GM21390 (cell line): Measurements from ENCODE around the gene CNDP2.

Experiments
- ATAC-seq: cut with Tn5 transposase; IDR thresholded peaks from one replicate; pipeline ENCODE4 v1.9.1; 2021; ENCODE audit not compliant: unreplicated experiment

Gene CNDP2

DNA sequence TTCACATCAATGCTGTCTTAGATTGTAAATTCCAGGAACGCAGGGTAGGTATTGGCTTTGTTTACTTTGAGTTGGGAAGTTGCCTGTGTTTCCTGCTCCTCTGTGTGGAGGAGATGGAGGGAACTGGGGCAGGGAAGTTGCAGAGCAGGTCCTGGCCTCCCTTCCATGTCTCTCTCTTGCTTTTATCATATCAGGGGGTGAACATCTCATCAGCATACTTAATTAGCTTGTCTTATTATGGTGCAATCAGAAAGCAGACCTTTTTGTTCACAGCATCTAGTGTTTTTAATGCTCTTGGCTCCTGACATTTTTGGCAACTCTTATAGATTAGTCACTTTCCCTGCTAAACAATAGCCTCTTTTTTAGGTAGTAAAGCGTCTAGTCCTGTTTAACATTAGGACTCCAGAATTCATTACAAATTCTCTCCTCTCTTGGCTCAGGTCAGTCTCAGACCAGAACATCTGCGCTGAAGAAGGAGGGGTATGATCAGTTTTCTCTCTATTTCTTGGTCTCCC, 27.6 kb upstream of the CNDP2 start:
- no peak for ATAC-seq

DNA sequence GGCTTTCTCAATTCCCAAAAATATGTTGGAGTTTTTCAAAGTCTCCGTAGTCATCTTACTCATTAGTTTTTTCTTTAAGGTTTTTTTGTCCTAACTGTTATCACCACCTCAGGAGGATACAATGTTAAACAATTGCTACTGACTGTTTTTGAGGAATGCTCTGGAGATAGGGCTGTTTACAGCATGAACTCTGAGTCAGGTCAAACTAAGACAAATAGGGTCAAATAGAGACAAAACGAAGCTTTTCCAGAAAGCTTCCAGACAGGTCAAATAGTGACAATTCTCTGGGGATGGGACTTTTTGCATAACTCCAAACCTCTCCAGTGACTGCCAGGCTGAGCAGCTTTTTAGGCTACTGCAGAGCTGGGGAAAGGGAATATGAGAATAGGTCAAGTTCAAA, 23.9 kb upstream of the CNDP2 start:
- no peak for ATAC-seq

DNA sequence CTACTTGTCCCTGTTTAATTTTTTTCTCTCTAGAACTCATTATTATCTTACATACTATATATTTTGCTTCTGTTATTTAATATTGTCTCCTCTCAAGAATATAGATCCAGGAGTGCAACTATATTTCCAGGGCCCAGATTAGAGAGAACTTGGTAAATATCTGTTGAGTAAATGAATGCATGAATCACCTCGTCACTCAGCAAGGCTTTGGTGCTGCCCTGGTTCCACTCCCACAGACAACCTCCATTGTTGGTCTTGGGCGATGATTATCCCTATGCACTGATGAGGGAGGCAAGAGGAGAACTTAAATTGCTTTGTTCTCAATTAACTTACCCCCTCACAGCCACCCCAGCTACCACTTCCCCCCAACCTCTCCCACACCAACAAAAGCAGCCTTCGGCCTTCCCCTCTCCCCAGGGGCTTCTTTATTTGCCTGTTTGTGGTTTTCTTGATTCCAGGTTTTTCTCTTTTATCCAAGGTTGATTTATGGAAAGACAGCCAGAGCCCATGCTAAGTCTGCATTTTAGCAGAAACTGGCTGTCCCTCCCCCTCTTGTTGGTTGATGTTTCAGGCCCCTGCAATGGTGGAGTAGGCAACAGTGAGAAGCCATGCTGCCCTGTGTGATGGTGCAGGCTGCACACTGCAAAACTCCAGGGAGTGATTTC, 22.1 kb upstream of the CNDP2 start:
- no peak for ATAC-seq

DNA sequence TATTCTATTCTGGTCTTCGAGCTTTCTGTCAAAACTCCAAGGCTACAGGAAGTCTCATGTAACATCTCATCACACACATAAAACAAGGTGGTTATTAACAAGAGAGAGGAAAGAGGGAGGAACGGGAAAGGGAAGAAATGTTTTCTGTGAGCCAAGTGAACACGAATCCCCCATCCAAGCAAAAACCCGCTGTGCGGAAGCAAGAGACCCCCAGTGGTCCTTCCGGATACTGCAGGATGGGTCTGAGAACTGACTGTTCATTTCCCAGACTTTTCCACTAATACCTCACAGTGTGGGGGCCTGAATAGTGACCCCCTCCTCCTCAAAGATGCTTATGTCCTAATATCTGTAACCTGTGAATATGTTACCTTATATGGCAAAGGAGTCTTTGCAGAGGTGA, 20.0 kb upstream of the CNDP2 start:
- ATAC-seq: no peak

DNA sequence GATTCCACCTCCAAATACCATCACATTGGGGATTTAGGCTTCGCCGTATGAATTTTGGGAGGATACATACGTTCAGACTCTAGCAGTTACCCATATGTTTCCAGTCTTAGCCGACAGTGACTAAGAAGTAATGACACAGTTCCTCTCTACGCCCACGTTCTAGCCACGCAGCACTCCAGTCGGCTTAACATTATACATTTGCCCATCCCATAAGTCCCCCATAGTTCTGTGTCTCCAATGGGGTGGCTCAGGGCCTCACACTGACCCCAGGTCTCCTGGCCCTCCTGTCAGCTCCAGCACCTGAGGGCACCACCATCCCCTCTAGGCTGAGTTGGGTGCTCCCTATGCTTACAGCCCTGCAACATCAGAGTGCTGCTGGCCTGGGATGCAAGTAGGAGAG, 18.4 kb upstream of the CNDP2 start:
- no peak for ATAC-seq

DNA sequence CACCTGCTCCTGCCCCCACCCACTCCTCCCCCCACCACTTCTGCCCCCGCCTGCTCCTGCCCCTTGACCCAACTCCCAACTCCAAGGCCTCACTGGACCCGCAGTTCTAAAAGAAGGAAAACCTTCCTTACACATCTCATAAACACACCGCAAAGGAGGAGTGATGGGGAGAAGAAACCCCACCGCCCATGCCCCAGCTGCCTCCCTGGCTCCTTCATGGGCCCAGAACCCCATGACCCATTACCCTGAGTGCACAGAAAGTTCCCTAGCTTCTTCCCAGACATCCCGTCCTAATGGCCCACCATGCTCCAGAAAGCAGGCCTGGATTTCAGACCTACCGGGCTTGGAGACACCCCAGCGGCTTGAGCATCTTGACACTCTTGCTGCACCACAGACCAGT, 17.8 kb upstream of the CNDP2 start:
- ATAC-seq: no peak

DNA sequence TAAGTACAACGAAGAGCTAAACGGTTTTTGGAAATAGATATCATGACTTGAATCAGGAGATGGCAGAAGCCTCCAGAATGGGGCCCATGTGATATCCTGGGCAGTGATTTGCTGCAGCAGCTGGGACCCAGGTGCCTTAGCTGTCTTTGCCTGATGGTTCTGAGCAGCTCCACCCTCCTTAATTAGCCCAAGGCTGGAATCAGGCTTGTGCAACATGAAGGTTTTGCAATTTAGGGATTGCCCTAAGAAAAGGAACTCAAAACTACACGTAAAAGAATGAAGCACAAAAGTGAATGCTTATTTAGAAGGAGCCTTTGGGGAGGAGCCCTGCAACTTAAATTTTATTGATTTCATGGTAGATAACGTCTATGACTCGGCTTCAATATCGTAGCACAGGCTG, 17.3 kb upstream of the CNDP2 start:
- ATAC-seq: no peak

DNA sequence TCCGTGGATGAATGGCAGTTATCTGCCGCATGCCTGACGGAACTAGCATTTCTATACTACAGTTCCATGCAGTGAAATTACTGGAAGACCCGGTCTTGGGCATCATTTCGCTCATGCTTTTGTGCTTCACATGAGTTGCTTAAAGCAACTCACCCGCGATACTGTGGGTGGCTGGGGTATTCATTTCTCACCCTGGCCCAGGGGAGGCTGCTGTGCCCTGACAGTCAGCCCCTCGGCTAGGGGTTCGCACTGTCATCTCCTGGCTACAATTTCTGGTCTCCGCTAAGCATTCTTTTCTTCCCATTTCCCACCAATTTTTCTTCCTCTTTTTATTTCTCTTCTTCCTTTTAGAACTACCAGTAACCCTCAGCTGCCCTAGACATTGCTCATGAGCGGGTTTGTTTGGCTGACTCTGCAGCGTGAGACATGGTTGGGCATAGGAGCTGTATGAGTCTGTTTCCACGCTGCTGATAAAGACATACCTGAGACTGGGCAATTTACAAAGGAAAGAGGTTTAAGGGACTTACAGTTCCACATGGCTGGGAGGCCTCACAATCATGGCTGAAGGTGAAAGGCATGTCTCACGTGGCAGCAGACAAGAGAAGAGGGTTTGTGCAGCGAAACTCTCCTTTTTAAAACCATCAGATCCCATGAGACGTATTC, 16.5 kb upstream of the CNDP2 start:
- ATAC-seq: no peak

DNA sequence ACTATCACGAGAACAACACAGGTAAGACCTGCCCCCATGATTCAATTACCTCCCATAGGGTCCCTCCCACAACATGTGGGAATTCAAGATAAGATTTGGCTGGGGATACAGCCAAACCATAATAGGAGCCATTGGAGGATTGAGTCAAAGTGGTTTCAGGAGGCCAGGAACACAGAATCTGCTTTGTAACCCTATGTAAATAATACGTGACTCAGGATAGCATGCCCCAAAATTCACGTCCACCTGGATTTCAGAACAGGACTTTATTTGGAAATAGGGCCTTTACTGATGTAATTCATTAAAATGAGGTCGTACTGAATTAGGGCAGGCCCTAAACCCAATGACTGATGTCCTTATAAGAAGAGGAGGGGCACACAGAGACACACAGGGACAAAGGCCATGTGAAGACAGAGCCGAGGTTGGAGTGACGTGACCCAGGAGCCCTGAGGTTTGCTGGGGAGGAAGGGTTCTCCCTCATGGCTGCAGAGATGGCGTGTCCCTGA, 16.0 kb upstream of the CNDP2 start:
- ATAC-seq: no peak

DNA sequence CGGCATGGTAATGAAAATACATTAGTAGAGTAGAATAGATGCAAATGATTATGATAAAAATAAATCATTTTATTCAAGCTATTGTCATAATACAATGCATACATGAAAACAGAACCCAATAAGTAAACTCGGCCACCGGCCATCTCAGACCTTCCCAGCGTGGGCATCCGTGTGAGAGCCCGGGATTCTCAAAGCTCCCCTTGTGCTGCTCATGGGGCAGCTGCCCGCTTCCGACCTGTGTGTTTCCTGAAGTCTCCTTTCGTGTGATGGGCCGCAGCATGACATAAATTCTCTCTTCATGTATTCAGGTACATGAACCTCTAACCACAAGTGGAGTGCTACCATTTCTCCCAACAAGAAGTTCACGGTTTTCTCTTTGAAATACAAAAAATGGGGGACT, 13.5 kb upstream of the CNDP2 start:
- ATAC-seq: no peak

DNA sequence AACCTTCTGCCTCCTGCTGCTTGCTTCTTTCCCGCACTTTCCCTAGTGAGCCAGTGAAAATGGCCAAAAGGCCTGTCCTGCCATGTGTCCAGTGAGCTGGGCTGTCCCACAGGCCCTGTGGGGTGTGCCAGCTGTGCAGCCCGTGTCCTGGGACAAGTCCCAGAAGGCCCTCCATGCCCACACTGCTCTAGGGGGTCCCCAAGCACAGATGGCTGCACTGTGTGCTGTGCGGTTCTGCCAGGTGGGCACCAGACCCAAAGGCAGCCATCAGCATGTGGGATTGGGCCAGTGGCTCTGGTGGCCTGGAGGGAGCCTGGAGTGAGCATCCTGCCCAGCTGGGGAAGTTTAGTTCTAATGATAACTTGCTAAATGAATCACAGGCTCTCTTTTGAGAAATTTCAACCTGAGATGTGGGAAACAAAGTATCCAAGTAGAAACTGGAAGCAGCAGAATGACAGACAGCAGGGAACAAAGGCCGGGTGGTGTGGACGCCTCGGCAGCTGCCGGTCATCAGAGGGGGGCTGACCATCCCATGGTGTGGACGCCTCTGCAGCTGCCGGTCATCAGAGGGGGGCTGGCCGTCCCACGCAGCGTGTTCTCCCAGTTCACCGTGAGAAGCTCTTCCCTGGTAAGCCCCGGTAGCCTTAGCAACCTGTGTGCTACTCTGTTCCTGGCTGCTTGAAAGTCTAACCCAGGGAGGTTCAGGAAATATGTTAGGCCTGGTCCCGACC, 9.9 kb upstream of the CNDP2 start:
- no peak for ATAC-seq

DNA sequence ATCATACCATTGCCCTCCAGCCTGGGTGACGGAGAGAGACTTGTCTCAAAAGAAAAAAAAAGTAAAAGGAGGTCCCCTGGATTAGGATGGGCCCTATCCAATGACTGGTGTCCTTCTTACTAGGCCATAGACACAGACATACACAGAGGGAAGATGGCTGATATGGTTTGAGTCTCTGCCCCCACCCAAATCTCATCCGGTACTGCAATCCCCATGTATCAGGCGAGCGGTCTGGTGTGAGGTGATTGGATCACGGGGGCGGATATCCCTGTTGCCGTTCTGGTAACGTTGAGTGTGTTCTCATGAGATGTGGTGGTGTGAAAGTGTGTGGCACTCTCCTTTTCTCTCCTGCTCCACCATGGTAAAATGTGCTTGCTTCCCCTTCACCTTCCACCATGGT, 7.8 kb upstream of the CNDP2 start:
- ATAC-seq: no peak

DNA sequence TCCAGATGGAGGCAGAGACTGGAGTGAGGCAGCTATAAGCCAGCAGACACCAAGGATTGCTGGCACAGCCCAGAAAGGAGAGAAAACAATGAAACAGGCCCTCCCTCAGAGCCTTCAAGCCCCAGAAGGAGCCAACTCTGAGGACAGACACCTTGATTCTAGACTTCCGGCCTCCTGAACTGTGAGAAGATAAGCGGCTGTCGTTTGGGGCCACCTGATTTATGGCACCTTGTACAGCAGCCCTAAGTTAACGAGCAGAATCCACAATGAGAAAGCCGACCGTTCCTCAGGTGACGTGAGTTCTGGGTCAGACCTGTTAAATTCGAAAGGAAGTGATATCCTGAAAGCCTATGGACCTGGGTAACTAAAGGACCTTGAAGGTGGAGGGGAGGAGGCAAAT, 7.3 kb upstream of the CNDP2 start:
- no peak for ATAC-seq

DNA sequence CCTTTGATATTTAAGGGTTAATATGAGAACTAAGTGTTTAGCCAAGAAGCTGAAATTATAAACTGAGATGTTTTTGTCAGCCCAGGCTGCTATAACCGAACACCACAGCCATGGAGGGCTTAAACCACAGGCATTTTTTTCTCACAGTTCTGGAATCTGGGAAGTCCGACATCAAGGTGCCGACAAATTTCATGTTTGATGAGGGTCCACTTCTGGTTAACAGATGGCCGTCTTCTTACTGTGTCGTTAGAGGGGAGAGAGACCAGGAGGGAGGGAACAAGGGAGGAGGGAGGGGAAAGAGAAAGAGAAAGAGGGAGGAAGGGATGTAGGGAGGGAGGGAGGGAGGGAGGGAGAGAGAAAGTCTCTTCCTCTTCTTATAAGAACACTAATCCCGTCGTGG, 6.5 kb upstream of the CNDP2 start:
- ATAC-seq: no peak

DNA sequence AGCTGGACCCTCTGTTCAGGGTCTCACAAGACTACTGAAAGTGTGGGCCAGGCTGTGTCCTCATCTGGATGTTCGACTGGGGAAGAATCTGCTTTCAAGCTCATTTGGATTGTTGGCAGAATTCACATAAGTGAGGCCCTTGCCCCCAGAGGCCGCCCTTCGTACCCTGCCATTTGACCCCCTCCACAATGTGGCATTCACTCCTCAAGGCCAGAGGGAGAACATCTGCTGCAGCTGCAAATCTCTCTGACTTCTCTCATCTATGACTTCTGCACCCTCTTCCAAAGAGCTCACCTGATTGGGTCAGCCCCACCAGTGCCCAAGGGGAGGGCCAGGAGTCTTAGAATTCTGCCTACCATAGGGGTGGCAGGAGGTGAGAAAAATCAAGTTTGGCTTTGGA, 3.9 kb upstream of the CNDP2 start:
- ATAC-seq: no peak

DNA sequence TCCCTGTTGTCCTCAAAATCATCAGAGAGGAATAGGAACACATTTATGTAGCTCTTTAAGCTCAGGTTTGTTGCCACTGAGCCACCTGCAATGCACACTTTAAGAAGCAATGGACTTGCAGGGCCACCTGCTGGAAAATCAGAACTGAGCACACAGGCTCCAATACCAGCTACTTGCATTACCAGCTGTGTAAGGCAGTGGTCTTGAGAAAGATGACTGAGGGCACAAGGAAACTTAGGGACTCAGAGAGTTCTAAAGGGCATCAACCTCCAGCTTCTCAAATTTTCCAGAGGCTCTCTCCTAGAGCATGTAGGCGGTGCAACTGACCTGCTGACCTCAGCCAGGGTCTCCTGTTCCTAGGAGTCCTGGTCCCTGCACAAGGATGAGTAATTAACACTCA, 2.5 kb upstream of the CNDP2 start:
- ATAC-seq: no peak

DNA sequence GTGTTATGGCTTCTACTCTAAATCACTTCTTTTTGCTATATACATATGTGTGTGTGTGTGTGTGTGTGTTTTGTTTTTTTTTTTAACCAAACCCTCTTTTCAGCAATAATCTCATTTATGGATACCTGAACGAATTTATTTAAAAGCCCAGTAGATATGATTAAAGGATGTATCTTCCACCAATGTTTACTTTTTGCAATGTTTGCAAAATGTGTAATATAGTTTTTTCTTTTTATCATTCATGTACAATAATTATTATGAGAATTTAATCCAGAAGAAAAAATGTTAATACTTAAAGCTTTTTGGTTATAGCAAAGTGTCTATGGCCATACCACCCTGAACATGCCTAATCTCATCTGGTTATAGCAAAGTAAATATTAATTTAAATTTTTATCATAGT, 1.6 kb upstream of the CNDP2 start:
- ATAC-seq: no peak

DNA sequence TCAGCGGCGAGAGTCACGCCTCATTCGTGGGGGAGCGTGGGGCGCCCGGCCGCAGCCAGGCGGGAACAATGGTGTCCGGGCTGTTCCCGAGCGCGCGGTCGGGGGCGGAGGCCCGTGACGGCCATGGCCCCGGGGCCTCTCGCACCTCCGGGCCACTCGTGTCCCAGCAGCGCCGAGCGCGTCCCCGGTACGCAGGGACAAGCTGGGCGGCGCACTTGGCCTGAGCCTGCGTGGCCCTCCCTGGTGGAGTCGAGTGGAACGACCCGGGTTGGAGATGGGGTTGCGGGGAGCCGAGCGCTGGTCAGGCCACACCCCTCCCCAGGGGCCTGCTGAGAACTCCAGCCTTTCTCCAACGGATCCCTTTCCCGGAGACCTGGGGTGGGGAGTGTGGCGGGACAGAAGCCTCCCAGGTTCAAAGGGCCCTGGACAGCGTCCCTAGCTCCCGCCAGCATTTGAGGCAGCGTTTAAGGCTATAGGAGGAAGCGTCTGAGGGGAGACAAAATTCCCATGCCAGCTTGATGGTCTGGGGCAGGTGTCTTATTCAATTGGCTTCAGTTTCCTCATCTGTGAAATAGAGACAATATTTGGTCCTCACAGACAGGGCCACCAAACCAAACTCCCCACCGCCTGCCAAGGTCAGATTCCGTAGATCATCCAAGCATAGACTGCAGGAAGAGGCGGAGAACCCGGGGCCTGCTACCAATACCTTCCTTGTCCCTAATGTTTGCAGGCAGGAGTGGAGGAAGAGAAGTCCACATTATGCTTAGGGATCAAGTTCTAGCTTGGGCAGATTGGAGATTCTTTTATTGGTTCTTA, 553 bp downstream of the CNDP2 start:
- peak; percentile 22 for ATAC-seq

DNA sequence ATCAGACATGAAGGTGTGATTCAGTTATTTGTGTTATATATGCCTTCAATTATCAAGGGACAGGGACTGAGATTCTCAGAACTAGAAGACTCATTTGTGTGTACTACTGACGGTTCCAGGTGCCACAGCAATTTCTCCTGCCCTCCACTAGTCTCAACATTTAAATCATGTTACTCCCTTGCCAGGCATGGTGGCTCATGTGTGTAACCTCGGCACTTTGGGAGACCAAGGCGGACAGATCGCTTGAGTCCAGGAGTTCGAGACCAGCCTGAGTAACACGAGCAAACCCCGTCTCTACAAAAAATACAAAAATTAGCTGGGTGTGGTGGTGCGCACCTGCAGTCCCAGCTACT, 1.1 kb downstream of the CNDP2 start:
- no peak for ATAC-seq

DNA sequence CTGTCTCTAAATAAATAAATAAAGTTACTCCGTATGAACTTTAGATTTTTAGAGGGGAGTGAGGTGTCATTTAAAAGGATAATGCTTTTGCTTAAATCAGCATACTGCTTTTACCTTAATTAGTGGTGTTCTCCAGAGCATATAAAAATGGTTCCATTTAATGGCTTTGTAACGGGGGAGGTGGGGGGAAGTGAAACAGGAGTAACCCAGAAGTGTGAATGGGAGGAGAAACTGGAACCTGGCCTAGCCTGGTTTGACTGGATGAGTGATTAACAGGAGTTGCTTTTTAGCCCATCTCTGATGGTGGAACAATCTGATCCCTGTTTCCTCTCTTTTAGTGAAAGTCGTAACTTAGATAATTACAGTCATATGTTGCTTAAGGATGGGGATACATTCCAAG, 1.6 kb downstream of the CNDP2 start:
- no peak for ATAC-seq
